SU-DHL-6 (cell line): ENCODE measurements around the gene PCMT1.

Experiments used
- H2AFZ ChIP-seq: fragments of 200-600 bp; sonication (generic); 2 replicates; pipeline ENCODE4 v1.6.1; 2014; ENCODE audit warnings: low read depth, mild to moderate bottlenecking, moderate library complexity, mixed read lengths, antibody characterized with exemption, low read length; ENCODE audit not compliant: severe bottlenecking
- H3F3A ChIP-seq: fragments of 200-600 bp; shearing (Covaris generic); 2 replicates; pipeline ENCODE4 v1.6.0; 2016; ENCODE audit warnings: antibody characterized with exemption, mild to moderate bottlenecking; ENCODE audit not compliant: insufficient read depth
- H3K27ac ChIP-seq: fragments of 200-600 bp; sonication (generic); 2 replicates; pipeline ENCODE4 v1.5.1; 2016; ENCODE audit warnings: low read depth, mild to moderate bottlenecking, low read length, moderate library complexity, mixed read lengths
- H3K27me3 ChIP-seq: fragments of 200-600 bp; sonication (generic), shearing (Covaris generic); 2 replicates; pipeline ENCODE4 v1.6.0; 2014; ENCODE audit warnings: mild to moderate bottlenecking, low read length
- H3K36me3 ChIP-seq: fragments of 200-600 bp; sonication (generic); 2 replicates; pipeline ENCODE4 v1.6.1; 2014; ENCODE audit warnings: mild to moderate bottlenecking, low read length, mixed read lengths
- H3K4me2 ChIP-seq: fragments of 300-600, 200-600 bp; shearing (Covaris generic), sonication (generic); 2 replicates; pipeline ENCODE4 v1.6.0; 2014; ENCODE audit warnings: low read length, low read depth, mild to moderate bottlenecking; ENCODE audit not compliant: poor library complexity, severe bottlenecking
- H3K4me3 ChIP-seq: fragments of 200-600 bp; sonication (generic); 2 replicates; pipeline ENCODE4 v1.5.1; 2014; ENCODE audit warnings: antibody characterized with exemption, low read length, mild to moderate bottlenecking, mixed read lengths; ENCODE audit not compliant: insufficient read depth, poor library complexity, severe bottlenecking
- H3K79me2 ChIP-seq: fragments of 200-600 bp; sonication (generic); 2 replicates; pipeline ENCODE4 v1.6.1; 2014; ENCODE audit warnings: mild to moderate bottlenecking, low read length, moderate library complexity; ENCODE audit not compliant: insufficient read depth
- H3K9ac ChIP-seq: fragments of 200-600 bp; sonication (generic); 2 replicates; pipeline ENCODE4 v1.7.0; 2014; ENCODE audit warnings: mild to moderate bottlenecking, low read length
- H3K9me2 ChIP-seq: fragments of 200-600 bp; sonication (generic); replicated peaks from 2 replicates; pipeline ENCODE4 v1.6.1; 2014; ENCODE audit warnings: low read length; ENCODE audit not compliant: insufficient read depth
- H3K9me3 ChIP-seq: fragments of 200-600 bp; sonication (generic); 2 replicates; pipeline ENCODE4 v1.6.1; 2014; ENCODE audit warnings: low read length, mixed read lengths; ENCODE audit not compliant: insufficient read depth
- H4K20me1 ChIP-seq: fragments of 200-600 bp; sonication (generic); 2 replicates; pipeline ENCODE4 v1.6.1; 2014; ENCODE audit warnings: low read depth, mild to moderate bottlenecking, antibody characterized with exemption, low read length, moderate library complexity, mixed read lengths
- EZH2phosphoT487 ChIP-seq: fragments of 200-600 bp; sonication (generic), shearing (Covaris generic); conservative IDR thresholded peaks from 2 replicates; pipeline ENCODE4 v1.6.1; 2018; ENCODE audit warnings: mild to moderate bottlenecking, antibody characterized with exemption, low read length, moderate library complexity, mixed read lengths
- TF ChIP-seq, protein P1 (sequence below): fragments of 200-600 bp; sonication (generic); IDR thresholded peaks from one replicate; pipeline ENCODE4 v1.5.1; 2017; ENCODE audit warnings: antibody characterized with exemption, mild to moderate bottlenecking, low read length, moderate library complexity; ENCODE audit not compliant: insufficient read depth, poor library complexity, severe bottlenecking

PCMT1 gene

DNA sequence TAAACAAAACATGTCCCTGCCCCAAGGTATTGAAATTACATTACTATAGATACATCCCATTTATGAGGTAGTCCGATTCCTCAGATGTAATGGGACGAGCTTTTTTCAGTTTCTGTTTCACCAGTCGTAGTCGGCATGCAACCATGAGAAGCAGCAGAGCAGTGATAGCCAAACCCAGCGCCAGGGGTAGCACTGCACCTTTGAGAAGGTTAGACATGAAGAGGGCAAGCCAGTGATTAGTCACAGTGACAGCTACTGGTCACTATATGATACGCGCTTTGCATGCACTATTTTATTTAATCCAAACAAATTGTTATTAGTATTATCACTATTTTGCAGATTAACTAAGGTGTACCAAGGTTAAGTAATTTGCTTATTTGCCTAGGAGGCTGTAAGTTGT is 71.0 kb downstream of the PCMT1 start:
- Histone ChIP-seq H3K36me3 (no peaks in the 10 kb centered on the region), H3K9me3 (no peaks in the 10 kb centered on the region), H3K27me3 (no peaks in the 10 kb centered on the region), H2AFZ (no peak overlapping the region), H3K27ac (no peak overlapping the region), H3K9me2 (no peaks in the 10 kb centered on the region), H3K9ac (no peak overlapping the region), H3K4me3 (no peak overlapping the region), H3K4me2 (no peak overlapping the region), H3F3A (peaks cover 6% of the 10 kb centered on the region), H4K20me1 (no peaks in the 10 kb centered on the region), H3K79me2 (no peaks in the 10 kb centered on the region)
- TF ChIP-seq EZH2phosphoT487: no peak
- TF ChIP-seq, protein P1, sequence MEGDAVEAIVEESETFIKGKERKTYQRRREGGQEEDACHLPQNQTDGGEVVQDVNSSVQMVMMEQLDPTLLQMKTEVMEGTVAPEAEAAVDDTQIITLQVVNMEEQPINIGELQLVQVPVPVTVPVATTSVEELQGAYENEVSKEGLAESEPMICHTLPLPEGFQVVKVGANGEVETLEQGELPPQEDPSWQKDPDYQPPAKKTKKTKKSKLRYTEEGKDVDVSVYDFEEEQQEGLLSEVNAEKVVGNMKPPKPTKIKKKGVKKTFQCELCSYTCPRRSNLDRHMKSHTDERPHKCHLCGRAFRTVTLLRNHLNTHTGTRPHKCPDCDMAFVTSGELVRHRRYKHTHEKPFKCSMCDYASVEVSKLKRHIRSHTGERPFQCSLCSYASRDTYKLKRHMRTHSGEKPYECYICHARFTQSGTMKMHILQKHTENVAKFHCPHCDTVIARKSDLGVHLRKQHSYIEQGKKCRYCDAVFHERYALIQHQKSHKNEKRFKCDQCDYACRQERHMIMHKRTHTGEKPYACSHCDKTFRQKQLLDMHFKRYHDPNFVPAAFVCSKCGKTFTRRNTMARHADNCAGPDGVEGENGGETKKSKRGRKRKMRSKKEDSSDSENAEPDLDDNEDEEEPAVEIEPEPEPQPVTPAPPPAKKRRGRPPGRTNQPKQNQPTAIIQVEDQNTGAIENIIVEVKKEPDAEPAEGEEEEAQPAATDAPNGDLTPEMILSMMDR: no peak

DNA sequence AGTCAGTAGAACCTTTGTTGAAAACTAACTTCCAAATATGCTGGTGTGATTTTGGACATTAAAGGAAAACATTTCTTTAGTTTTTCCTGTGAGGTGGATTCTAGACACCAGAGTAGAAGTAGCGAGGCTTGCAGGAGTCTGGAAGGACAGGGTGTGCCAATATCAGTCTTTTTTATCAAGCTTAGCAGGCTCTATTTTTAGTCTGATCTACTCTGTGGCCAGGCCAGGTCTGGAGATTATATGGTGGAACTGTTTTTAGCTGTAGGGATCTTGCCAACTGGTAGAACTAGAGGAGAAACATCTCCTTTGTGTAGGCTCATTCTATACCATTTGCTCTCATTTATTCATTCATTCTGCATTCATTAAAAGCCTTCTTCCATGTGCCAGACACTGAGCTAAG is 72.0 kb downstream of the PCMT1 start:
- Histone ChIP-seq H3K79me2 (no peaks in the 10 kb centered on the region), H3K4me2 (no peak overlapping the region), H3F3A (peaks cover 6% of the 10 kb centered on the region), H3K9ac (no peak overlapping the region), H2AFZ (no peak overlapping the region), H3K9me3 (no peaks in the 10 kb centered on the region), H4K20me1 (no peaks in the 10 kb centered on the region), H3K27me3 (no peaks in the 10 kb centered on the region), H3K4me3 (no peak overlapping the region), H3K9me2 (no peaks in the 10 kb centered on the region), H3K27ac (no peak overlapping the region), H3K36me3 (no peaks in the 10 kb centered on the region)
- TF ChIP-seq, protein P1: no peak
- no peak for TF ChIP-seq EZH2phosphoT487

DNA sequence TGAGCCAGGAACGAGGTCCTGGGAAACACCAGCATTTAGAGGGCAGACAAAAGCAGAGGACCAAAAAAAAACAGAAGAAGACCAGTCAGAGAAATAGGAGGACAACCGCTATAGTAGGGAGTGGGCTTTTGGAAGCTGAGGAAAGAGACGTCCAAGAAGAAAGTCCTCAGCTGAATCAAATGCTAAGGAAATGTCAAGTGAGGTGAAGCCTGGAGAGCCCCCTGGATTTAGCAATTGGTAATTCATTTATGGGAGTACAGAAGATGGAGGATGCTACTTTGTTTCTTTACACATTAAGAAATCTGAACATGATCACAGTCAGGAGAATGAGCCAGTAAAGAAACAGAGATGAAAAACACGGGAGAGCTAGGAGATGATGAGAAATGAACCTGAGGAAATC is 73.5 kb downstream of the PCMT1 start:
- H3K9me2 ChIP-seq: no peaks in the 10 kb centered on the region
- no peak overlapping the region for H3K9ac ChIP-seq
- no peaks in the 10 kb centered on the region for H3K27me3 ChIP-seq
- no peak overlapping the region for H3K27ac ChIP-seq
- TF ChIP-seq, protein P1: no peak
- TF ChIP-seq EZH2phosphoT487: no peak
- no peaks in the 10 kb centered on the region for H4K20me1 ChIP-seq
- no peaks in the 10 kb centered on the region for H3K9me3 ChIP-seq
- no peak overlapping the region for H2AFZ ChIP-seq
- H3K4me2 ChIP-seq: no peak overlapping the region
- no peaks in the 10 kb centered on the region for H3K79me2 ChIP-seq
- H3F3A ChIP-seq: peaks cover 6% of the 10 kb centered on the region
- H3K4me3 ChIP-seq: no peak overlapping the region
- no peaks in the 10 kb centered on the region for H3K36me3 ChIP-seq

DNA sequence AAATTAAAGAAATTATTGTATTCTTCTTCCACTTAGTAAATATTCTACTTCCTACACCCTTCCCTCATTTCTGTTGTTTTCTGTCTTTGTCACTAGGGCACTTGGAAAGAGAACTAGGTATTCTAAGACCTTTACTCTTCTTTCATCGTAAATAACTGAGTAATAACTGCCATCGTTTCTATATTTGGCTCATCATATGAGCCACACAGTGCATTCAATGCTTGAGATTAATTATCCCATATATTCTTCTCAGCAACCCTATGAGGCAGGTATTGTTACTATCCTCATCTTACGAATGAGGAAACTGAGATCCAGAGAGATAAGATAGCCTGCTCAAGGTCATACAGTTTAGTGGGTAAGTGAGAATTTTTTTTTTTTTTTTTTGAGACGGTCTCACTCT is 75.8 kb downstream of the PCMT1 start:
- no peaks in the 10 kb centered on the region for H3F3A ChIP-seq
- H3K79me2 ChIP-seq: no peaks in the 10 kb centered on the region
- H3K4me2 ChIP-seq: no peak overlapping the region
- no peaks in the 10 kb centered on the region for H3K9me2 ChIP-seq
- H3K4me3 ChIP-seq: no peak overlapping the region
- no peaks in the 10 kb centered on the region for H3K27me3 ChIP-seq
- no peak overlapping the region for H2AFZ ChIP-seq
- TF ChIP-seq, protein P1: no peak
- no peak for TF ChIP-seq EZH2phosphoT487
- H3K9me3 ChIP-seq: no peaks in the 10 kb centered on the region
- H3K36me3 ChIP-seq: no peaks in the 10 kb centered on the region
- H4K20me1 ChIP-seq: no peaks in the 10 kb centered on the region
- no peak overlapping the region for H3K9ac ChIP-seq
- H3K27ac ChIP-seq: no peak overlapping the region
